ENCODE data around the gene HOMER2.
"Not testable (repeated sequence)": the region's sequence is repeated elsewhere in the genome, so short reads cannot be mapped to it uniquely, and the experiment has no call there.

The HOMER2 gene

DNA sequence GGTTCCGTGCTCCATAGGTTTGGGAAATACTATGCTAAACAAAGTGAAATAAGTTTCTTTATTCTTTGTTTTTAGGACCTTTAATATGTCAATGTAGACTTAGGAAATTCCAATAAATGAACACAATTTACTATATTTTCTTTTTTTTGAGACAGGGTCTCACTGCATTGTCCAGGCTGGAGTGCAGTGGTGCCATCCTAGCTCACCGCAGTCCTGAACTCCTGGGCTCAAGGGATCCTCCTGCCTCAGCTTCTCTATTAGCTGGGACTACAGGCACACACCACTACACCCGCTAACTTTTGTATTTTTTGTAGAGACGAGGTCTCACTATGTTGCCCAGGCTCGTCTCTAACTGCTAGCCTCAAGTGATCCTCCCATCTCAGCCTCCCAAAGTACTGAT, 12.4 kb upstream of the HOMER2 start:
- no peak for DNase-seq (ENCODE audit: low read depth in 2 of 2)

DNA sequence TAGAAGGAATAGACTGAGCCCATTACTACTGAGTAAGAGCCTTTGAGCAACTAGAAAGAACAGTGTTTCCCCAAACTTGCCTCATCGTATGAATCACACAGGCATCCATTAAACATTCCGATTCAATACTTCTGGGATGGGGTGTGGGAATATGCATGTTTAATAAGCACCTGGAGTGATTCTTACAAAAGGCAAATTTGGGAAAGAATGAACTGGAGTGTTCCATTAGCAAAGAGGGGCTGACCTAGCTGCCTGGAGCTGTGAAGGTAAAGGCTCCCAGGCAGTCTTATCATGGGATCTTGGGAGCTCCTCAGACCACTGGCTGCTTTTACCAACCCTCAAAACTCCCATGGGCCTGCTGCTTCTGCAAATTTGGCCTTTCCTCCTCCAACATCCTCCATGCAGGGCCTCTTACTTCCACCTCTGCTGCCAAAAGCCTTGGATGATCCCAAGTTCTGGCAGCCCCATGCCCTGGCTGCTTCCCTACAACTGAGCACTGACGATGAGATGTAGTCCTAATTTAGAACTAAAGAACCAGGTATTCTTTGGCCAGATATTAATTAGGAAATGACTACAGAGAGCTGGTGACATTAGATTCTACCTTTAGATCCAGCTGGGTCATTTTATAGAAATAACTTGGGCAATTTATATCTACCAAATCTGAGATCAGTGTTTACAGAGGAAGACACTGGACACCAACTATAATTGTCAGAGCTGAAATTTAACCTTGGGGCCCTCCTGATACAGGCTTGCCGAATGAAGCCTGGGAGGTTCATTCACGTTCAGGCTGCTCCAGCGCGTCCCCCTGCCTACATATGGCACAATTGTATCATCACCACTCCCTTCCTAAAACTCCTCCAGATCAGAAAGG, 11.2 kb upstream of the HOMER2 start:
- DNase-seq (ENCODE audit: low read depth in 2 of 2) = no peak

DNA sequence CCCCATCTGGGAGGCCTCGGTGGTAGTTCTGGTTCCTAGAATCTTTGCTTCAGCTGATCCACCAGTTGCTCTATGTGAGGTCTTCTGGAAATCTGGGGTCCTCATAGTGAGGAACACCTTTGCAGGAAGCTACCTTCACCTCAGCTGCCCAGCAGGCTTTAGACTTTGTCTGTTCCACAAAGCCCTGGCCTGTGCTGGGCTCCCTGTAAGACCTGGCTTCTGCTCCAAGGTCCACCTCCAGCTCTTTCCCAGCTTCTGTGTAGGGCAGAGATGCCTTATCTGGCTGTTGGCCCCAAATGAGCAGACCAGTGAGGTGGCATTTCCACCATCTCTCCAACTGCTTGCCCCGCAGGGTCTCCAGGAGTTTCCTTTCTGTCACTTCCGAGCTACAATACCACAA, 8.2 kb upstream of the HOMER2 start:
- DNase-seq (ENCODE audit: low read depth in 2 of 2) = no peak

DNA sequence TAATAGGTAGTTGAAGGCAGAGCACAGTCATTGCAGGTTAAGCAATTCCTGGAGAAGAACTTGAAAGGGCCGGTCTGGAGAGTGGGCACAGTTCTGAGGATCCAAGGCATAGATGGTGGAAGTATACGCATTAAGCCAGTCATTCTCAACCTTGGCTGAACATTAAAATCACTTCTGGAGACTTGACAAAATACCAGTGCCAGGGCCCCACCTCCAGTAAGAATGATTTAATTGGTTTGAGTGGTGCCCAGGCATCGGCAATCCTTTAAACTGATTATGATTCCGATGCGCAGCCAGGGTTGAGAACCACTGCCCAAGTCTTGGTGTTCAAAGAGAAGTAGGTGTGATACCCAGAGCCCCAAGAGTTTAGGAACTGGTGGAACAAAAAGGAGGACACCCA, 6.9 kb upstream of the HOMER2 start:
- no peak for DNase-seq (ENCODE audit: low read depth in 2 of 2)

DNA sequence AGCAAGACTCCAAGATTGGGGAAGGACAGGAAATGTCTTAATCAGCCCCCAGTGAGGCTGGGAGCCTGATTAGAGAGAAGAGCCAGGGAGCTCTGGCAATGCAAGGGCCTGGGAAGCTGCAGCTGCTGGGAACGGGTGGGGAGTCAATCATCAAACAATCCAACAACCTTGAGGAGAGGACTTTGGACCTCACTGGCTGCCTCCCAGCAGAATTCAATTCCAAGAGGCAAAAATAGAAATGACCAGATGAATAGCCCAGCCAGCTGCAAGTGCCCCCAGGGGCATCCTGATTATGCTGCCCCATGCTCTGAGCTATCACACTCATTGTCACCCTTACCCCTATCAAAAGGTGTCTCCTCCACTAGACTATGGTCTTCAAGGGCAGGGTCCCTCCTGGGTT, 6.1 kb upstream of the HOMER2 start:
- no peak for DNase-seq (ENCODE audit: low read depth in 2 of 2)

DNA sequence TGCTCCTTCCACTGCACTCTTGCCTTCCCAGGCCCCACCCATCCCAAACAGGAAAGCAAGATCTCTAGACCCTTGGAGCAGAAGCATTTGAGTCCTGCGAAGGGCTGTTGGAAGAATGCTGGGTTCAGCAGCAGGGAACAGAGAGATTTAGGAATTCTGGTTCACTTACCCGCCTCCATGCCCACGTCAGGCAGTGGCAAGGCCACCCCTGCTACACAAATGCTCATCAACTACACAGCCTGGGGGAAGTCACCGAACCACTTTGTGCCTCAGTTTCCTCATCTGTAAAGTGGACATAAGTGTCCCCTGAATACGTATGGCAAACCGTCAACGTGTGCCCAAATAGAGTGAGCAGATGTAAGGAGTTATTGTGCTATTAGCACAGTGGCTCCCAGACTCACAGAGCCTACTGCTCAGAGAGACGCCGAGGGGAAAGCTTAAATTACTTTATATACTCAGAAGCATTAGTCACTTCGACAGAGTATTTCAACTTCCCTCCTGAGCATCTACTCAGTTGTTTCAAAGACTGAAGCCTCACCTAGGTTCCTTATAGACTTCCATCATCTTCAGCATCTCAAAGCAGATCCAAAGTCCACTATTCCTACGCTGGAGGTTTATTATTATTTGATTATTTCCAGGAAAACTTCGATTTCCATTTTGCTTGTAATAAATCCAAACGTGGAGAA, 905 bp downstream of the HOMER2 start:
- DNase-seq (ENCODE audit: low read depth in 2 of 2) = no peak

DNA sequence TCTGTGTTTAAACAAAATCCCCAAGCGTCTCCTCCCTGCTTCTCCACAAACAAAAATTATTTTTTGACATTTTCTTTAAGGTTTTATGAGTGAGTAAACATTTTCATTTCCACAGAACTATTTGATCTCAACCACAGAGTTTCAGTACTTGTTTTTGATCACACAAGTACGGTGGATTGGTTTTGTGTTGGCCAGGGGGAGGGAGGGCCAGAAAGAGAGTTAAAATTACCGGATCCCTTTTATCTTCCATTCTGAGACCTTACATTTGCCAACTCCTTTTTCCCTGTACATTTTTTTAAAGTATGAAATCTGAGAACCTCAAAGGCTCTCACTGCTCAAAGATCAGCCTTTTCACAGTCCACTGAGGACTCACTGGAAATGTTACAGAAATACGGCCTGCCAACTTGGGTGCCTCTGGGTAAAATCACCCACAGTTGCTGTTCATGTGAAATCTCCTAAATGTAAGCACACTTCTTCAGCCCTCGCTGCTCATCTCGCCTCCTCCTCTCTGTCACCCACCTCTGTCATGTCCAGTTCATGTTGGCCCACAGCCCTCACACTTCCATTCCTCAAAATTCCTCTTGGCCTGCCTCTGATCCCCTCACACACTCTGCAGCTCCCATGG, 1.7 kb downstream of the HOMER2 start:
- no peak for DNase-seq (ENCODE audit: low read depth in 2 of 2)

DNA sequence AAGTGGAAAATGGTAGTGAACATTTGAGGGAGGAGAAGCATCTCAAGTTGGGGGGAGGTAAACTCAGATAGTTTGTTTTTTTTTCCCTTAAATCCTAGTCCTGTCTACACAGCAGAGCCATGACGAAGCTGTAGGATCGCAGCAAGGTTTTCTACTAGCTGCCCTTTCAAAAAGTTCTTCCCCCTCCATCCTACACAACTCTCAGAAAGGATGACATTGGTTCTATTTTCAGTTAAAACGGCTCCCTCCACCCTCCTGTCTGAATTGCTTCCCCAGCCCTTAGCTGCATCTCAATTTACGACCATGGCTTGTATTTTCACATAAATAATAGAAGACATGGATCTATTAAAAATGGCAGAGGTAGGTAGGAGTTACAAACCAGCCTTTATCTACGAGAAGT, 2.2 kb downstream of the HOMER2 start:
- DNase-seq (ENCODE audit: low read depth in 2 of 2) = no peak

DNA sequence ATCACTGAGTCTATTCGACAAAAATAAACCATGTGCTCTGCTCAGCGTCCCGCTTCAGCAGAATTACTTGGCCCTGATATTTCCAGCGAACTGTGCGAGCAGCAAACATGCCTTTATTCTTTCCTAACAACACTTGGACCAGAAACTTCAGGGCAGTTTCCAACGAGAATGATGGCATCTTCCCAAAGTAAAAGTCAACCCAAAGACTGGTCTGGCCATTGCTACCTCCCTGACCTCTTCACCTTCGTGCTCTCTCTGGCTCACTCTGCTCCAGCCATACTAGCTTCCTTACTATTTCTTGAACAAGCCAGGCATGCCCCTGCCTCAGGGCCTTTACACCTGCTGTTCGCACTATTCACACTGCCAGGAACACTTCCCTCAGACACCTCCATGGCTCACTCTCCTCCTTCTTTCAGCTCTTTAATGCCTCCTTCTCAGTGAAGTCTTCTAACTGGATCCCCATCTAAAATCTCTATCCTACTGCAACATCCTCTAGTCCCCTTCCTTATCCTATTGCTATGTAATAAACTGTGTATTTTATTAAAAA, 6.3 kb downstream of the HOMER2 start:
- no peak for DNase-seq (ENCODE audit: low read depth in 2 of 2)

DNA sequence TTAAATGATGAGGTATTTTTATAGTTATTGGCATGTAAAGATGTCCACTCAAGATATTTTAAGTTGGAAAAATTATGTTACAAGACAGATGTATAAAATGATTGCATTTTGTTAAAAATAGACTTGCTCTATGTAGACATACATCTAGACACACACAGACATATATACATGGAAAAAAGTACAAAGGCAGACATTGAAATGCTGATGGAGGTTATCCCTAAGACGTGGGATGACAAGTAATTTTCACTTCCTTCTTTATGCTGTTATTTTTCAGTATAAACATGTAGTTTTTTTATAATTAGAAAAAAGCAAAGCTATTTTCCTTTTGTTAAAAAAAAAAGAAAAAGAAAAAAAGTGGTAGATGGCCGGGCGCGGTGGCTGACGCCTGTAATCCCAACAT, 7.2 kb downstream of the HOMER2 start:
- no peak for DNase-seq (ENCODE audit: low read depth in 2 of 2)

DNA sequence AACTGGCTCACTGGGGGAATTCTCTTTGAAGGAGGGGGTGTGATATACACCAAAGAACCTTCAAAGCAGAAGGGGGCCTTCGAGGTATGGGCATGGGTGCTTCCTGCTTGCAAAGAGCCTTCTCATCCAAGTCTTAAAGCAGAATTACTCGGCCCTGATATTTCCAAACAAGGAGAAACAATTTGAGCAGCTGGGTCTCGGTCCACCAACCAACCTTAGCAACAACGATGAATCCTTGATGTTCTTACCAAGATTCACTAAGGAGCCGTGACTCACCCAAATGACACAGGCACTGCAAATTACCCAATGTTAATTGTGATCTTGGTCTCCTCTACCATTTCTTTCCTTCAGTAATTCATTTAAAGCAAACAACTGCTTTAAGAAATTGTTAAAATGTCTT, 7.7 kb downstream of the HOMER2 start:
- DNase-seq (ENCODE audit: low read depth in 2 of 2) = no peak

DNA sequence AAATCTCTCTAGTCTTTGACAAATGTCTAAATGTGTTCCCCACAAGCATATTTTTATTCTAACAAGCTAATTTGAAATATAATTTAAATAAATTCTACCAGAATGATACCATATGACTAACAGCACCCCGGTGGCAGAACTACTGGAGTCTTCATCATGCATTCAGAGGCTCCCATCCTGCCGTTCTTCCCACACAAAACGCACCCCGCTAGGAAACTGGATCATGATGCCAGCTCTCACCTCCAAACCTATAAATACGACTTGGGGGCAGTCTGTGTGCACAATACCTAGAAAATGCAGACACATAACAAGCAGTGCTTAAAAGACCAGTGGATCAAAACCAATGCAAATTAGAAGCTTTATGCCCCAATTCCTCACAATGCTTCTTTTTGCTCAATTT, 8.5 kb downstream of the HOMER2 start:
- no peak for DNase-seq (ENCODE audit: low read depth in 2 of 2)

DNA sequence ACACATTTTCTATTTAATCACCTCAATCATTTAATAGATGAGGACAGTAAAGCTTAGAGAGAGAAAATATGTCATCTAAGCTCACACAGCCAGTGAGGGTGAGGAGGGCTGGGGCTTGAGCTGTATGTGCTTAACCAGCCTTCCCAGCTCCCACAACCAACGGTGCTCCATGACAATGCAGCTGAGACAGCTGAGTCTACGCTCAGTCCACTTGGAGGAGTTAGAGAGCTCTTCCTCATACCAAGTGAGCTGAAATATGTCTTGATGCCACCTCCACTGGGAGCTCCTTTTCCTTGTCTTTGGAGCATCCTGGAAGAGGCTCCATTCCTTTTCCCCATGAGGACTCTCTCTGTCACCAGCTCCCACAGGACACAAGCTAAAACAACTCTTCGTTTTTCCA, 9.3 kb downstream of the HOMER2 start:
- no peak for DNase-seq (ENCODE audit: low read depth in 2 of 2)

DNA sequence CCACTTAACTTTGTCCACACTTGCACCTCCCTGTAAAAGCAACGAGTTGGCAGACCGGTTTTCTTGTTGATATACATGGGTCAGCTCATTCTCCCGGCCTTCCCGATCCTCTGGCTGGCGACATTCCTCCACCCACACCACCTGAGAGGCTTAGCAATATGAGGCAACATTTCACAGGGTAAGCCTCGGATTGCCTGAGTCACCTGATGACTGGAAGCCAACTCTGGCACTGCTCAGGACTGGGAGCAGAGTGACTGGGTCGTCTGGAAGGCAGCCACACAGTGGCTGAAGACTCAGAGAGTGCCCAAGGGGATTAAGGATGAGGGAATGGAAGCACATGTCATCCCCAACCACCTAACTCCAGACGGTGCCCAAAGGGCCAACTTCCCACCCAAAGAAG, 9.8 kb downstream of the HOMER2 start:
- DNase-seq (ENCODE audit: low read depth in 2 of 2) = no peak

DNA sequence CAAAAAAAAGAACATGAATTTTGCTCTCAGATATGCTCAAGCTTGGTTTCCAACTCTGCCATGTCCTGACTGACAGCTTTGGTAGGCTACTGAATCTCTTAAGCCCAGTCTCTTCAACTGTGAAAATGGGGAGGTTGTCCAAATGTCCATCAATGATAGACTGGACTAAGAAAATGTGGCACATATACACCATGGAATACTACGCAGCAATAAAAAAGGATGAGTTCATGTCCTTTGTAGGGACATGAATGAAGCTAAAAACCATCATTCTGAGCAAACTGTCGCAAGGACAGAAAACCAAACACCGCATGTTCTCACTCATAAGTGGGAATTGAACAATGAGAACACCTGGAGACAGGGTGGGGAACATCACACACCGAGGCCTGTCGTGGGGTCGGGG, 12.8 kb downstream of the HOMER2 start:
- DNase-seq (ENCODE audit: low read depth in 2 of 2) = not testable (repeated sequence)

DNA sequence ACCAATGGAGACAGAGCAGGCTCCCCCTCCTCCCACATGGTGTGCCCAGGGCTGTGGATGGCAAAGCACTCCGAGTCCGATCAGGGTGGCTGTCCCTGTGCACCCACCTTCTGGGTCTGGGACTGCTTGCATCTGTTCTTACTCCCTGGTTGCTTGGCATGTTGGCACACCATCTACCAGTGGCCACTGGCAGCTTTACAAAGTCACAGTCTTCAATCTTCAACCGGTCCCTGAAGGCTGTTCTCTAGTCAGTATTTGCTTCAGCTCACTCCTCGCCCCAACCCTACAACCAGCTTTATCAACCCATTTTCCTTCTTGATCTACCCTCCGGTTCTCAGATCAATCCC, 14.8 kb downstream of the HOMER2 start:
- no peak for DNase-seq (ENCODE audit: low read depth in 2 of 2)

DNA sequence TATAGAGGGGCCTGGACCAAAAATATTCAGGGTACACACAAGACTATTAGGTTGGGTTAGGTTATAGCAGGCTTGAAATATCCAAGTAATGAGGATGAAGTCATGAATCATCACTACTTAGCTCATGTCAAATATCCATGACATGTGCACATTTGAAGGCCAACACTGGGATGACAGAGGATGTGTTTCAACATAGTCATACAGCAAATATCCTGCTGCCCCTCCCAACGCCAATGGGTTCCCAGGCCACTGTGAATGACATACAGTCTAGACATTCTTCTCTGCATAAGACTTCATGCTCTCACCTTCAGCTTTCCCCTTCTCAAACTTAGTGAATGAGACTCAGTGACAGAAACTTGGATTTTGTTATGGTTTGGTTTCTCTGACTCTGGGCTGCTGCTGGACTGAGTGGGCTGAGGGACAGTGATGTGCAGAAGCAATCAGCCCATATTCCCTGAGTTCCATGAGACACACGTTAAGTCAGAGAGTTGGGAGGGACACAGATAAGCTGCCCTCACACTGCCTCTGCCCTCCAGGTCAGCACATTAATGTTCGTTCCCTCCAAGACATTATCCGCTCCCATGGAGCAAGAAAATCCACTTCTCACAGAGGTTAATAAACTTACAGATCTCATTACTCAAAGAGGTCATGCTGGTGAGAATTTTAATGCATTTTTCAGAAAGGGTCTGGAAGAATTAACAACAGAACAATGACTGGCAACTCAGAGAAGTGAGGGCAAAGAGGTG, 15.4 kb downstream of the HOMER2 start:
- no peak for DNase-seq (ENCODE audit: low read depth in 2 of 2)

DNA sequence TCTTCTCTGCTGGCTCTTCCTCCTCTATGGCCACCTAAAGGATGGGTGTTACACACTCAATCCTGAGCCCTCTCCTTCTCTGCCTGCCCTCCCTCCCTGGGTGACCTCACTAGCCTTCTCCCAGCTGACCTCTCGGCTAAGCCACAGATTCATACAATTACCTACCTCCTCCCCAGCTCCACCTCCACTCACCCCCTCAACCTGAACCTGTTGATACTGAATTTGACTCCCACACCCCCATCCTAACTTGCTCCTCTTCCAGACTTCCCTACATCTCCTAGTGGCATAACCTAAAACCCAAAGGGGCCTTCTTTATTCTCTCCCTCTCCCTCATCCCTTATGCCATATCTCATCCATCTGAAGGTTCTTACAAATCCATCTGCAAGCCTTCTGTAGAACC, 17.1 kb downstream of the HOMER2 start:
- no peak for DNase-seq (ENCODE audit: low read depth in 2 of 2)

DNA sequence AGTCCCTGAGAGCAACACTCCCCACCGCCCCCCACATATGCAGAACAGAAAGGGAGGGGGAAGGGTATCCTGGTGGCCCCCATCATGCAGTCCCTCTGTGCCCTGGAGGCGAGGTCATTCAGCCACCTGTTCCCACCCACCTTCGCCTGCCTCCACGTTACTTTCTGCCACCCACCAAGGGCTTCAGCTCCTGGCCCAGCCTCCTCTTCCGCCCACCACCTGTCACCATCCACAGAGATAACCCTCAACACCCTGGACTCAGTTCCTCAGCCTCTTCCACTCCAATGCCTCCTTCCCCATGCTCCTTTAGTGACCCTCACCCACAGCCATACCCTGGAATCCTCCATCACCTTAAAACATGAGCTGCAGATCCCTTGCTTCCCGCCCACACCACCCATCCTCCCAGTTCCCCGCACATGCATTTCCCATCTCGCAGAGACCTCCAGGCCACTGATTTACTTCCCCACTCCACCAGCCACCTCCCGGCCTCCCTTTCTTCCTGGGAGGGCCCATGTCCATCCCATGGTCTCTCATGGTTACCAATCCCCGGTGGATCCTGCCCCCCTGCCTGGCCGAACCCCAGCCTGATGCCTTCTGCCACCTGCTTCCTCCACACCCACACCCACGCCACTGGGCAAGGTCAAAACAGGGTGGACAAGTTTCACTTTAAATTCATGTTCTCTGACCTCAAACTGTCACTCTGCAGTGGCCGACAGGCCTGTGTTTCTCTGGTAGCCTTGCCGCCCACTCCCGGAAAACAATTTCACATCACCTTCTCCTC, 18.2 kb downstream of the HOMER2 start:
- no peak for DNase-seq (ENCODE audit: low read depth in 2 of 2)

DNA sequence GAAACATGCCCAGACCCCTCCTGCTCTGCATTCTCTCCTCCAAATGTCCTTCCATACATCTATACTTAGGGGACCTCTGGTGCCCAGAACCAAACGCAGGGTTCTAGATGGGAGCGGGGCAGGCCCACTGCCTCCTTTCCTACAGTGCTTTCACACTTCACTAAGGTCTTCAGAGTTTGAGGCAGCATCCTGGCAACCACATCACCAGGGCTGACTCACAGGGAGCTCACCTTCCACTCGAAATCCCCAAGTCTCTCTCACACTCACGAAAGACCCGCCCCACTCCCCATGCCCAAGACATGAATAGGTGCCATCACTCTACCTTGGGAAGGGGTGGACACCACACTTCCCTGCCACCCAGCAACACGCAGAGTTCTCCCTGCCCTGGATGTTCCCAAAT, 18.9 kb downstream of the HOMER2 start:
- no peak for DNase-seq (ENCODE audit: low read depth in 2 of 2)

DNA sequence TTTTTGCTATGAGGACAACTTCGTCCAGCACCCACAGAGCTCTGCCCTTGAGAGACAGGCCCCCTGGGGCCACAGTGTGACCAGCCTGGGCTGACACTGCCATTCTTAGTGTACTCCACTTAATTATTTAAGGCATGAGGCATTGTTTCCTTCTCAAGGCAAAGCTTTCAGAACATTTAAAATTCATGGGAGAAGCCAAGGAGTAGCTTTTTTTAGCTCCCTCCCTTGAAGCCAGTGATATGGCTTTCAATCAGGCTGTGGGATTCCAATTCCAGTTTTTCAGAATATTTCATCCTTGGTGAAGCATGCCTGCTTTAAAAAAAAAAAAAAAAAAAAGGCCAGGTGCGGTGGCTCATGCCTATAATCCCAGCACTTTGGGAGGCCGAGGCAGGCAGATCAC, 21.3 kb downstream of the HOMER2 start:
- no peak for DNase-seq (ENCODE audit: low read depth in 2 of 2)
